C4-2B (cell line): Measurements from ENCODE around the gene HDDC2.

ENCODE experiments used
- ZFX ChIP-seq: fragments of 450-650 bp; IDR thresholded peaks from 2 replicates; pipeline ENCODE4 v1.6.1; 2017
- TF ChIP-seq, protein P1 (sequence below): fragments of 450-650 bp; conservative IDR thresholded peaks from 2 replicates; pipeline ENCODE4 v1.5.1; 2017; ENCODE audit warnings: mild to moderate bottlenecking

GRCh38 chr6:125310994-125311649, 9.4 kb upstream of the HDDC2 start:
- TF ChIP-seq, protein P1, sequence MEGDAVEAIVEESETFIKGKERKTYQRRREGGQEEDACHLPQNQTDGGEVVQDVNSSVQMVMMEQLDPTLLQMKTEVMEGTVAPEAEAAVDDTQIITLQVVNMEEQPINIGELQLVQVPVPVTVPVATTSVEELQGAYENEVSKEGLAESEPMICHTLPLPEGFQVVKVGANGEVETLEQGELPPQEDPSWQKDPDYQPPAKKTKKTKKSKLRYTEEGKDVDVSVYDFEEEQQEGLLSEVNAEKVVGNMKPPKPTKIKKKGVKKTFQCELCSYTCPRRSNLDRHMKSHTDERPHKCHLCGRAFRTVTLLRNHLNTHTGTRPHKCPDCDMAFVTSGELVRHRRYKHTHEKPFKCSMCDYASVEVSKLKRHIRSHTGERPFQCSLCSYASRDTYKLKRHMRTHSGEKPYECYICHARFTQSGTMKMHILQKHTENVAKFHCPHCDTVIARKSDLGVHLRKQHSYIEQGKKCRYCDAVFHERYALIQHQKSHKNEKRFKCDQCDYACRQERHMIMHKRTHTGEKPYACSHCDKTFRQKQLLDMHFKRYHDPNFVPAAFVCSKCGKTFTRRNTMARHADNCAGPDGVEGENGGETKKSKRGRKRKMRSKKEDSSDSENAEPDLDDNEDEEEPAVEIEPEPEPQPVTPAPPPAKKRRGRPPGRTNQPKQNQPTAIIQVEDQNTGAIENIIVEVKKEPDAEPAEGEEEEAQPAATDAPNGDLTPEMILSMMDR: peak; percentile 79
- TF ChIP-seq ZFX: no peak
